Posterior cingulate gyrus (tissue), 11 donors: Measurements from ENCODE around the gene NFAT5.

ENCODE experiments used
- DNase-seq, 10 donors: peaks; one replicate each; pipeline versions ENCODE4 v3.0.0 to v3.0.0-alpha.2; 2020 to 2021; ENCODE audit warnings: mixed read lengths in 3 of 10
- intact Hi-C: fragments of 100-400 bp; cut with DNase I; formaldehyde crosslinking; loops from one replicate; pipeline ENCODE4 v1.15.1; 2023

NFAT5 gene

GRCh38 chr16:69593751-69594255 is 28.0 kb downstream of the NFAT5 start:
- intact Hi-C loops, result no loop called here
- DNase-seq, result no peak

- DNase-seq, result no peak
- intact Hi-C loops, result no loop called here
Measured at GRCh38 chr16:69595127-69596036, 29.6 kb downstream of the NFAT5 start.

- intact Hi-C loops, result no loop called here
- no peak for DNase-seq
Measured at GRCh38 chr16:69596801-69597200, 31.0 kb downstream of the NFAT5 start.

GRCh38 chr16:69598045-69598444 is 32.3 kb downstream of the NFAT5 start:
- DNase-seq, result no peak
- intact Hi-C loops, result no loop called here

DNA sequence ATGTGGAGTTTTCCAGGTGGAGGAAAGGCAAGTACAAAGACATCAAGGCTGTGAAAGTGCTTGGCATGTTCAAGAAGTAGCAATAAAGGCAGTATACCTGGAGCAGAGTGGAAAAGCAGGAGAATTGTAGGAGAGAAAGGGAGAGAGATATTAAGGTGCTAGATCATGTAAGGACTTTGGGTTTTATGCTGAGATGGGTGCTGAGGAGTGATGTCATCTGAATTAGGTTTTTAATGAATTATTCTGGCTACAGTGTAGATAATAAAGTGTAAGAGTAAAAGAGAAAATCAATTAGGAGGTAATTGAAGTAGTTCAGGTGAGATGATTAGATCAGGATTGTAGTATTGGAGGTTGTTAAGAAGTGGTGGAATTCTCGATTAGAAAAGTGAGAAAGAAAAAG is 34.0 kb downstream of the NFAT5 start:
- no peak for DNase-seq

DNA sequence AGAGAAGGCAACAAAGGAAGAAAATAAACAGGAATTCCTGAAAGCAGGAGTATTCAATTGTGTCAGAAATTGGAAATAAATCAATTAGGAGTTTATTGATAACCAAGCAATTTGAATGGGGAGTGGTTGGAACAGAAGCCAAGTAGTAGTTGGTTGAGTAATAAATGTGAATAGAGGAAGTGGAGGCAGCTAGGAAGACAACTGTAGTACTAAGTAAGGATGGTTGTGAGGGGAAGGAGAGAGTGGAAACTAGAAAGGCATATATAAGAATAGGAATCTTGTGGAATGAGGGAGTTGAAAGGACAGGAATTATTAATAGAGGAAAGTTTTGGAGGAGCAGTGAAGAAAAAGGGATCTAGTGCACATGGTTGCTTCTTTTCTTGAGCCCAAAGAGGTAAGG is 34.4 kb downstream of the NFAT5 start:
- DNase-seq, result no peak
- intact Hi-C loops, result no loop called here

More for the DNA sequence above, 34.0 kb downstream of the NFAT5 start:
- intact Hi-C loops, result no loop called here

GRCh38 chr16:69601250-69601649 is 35.5 kb downstream of the NFAT5 start:
- intact Hi-C loops, result no loop called here
- no peak for DNase-seq

- intact Hi-C loops, result no loop called here
- DNase-seq, result no peak
Measured at GRCh38 chr16:69606985-69607384, 41.2 kb downstream of the NFAT5 start.

DNA sequence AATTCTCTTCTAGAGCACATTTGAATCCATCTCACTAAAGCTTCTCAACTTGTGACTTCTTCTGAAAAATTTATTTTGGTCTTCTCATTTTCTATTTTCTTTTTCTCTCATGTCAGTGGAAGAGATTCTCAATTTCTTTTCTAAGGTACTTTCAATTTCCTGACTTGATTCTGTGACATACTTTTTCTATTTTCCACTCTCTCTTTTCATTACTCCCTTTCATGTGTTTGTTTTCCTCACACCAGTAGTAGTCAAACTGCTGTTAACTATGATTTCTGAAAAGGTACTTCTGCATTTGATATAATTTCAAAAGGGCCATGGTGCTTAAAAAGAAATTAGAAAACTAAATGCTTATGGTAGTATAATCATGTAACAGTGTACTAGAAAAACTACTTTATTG is 41.9 kb downstream of the NFAT5 start:
- no peak for DNase-seq
- intact Hi-C loops, result no loop called here

- intact Hi-C loops, result no loop called here
- DNase-seq, result no peak
Measured at GRCh38 chr16:69610356-69610755, 44.6 kb downstream of the NFAT5 start.

GRCh38 chr16:69611103-69611640 is 45.4 kb downstream of the NFAT5 start:
- DNase-seq, result no peak
- intact Hi-C loops, result no loop called here

DNA sequence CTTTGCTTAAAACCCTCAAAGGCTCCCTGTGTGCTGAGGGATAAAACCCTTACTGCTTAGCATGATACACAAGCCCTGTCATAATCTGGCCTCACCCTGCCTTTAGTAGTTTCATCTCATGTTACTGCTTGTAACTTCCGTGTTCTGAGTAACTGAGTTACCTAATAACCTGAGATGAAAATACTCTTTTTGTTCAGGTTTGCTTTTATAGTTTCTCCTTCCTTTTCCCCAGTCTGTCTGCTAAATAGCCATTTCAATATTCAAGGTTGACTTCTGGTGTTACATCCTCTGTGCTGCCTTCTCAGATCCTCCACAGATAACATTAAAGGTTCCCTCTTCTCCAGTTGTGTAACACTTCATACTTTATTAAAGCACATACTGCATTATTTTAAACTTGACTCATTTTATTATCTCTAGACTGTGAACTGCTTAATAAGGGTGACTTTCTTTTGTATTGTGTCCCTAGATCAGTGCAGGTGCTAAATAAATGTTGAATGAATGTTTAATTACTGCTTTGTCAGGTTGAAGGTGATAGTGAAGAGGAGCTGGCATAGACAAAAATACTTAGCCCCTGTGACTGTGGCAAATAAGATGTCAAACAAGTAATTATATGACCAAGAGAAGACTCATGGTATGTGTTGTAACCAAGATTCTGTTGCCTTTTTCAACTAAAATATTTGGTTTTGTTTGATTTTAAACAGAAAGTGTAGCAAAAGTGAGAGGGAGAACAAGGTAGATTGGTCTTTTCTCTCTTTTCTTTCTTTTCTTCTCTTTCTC is 47.8 kb downstream of the NFAT5 start:
- intact Hi-C loops, result no loop called here
- no peak for DNase-seq

DNA sequence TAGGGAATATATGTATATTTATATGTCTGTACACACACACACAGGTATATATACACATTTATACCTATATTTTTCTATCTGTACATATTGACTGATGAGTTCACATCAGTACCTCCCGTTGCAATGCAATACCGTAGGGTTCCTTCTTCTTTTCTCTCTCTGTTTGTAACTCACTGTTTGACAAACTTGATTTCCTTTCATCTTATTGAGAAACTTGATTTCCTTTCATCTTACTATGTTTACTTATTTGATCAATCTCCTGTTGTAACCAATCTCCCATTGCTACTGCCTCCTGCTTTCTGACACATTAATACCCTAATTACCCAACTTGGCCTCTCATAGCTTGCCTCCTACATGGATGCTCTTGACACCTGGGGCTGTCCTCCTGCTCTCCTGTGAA is 49.8 kb downstream of the NFAT5 start:
- intact Hi-C loops, result no loop called here
- DNase-seq, result no peak

GRCh38 chr16:69616082-69616481 is 50.3 kb downstream of the NFAT5 start:
- intact Hi-C loops, result no loop called here
- no peak for DNase-seq

DNA sequence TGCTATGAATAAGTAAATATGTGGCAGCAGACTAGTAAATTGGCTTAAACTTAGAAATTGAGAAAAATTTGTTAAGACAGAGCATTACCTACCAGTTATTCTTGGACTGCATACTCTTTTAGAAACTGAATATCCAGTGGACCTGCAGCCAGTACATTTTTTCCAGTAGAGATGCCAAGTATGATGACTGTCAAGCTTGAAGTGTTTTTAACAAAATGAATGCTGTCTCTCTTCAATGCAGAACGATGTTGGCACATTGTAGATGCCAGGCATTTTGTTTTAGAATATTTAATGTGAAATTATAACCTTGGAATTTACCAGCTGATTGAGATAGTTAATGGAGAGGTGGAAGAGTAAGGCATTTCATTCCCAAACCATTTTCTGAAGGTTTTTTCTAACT is 52.5 kb downstream of the NFAT5 start:
- no peak for DNase-seq
- intact Hi-C loops, result no loop called here

DNA sequence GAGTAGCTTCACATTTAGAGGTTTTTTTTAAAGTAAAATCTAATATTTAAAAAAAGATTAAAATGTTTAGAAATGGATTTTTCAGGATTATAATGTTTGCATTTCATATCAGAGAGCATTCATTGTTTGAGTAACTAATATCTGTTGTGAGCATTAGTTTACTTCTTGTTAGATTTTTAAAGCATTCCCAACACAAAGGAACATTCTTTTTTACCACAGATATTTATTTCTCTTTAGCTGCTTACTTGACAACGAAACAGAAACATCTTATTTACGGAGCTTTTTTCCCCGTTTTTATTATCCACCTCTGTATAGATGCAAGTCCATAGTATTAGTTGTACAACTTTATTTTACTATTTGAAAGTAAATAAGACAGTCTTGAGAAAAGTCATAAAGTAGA is 53.0 kb downstream of the NFAT5 start:
- intact Hi-C loops, result no loop called here
- no peak for DNase-seq

- intact Hi-C loops, result no loop called here
- DNase-seq, result no peak
Measured at GRCh38 chr16:69619514-69619913, 53.7 kb downstream of the NFAT5 start.

DNA sequence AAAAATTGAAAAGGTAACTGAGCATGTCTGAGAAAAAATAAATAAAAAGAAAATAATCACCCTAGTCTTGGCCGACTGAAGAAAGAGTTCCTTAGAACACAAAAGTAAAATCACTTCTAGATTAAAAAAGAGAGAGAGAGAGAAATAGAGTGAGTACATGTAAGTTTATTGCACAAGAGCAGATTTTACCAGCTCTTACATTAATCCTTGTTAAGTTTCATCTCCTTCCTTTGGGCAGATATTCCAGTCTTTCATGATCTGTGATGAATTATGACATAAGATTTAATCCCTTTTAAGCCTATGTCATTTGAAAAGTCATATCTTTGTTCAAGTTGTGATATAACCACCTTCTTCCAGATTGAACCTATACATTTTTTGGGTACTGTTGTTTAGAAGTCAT is 54.8 kb downstream of the NFAT5 start:
- intact Hi-C loops, result no loop called here
- no peak for DNase-seq

DNA sequence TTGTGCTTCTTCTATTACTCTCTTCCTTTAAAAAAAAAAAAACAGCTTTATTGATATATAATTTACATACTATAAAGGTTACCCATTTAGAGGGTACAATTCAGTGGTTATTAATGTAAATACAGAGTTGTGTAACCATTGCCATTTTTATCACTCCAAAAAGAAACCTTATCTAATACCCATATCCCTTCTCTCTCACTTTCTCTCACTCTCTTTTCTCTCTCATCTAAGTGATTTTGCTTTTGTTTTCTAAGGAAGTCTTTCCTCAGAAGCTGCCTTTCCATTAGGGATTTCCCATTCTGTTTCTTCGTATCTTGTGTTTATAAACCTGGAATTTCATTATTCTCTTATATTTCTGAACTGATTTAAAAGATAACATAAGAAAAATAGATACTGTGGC is 55.5 kb downstream of the NFAT5 start:
- intact Hi-C loops, result no loop called here

DNA sequence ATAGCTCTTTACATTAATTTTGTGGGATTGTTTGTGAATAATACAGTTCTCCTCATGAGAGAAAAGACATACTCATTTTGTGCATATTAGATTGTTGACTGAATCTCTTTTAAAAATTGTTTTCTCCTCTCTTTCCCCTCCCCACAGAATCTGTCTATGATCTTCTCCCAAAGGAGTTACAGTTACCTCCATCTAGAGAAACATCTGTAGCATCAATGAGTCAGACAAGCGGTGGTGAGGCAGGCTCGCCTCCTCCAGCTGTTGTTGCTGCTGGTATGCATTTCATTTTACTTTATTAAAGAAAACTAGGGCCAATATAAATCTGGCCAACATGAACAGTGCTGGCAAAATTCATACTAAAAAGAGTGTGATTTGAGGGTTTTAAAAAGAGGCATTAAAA is 60.5 kb downstream of the NFAT5 start:
- intact Hi-C loops, result no loop called here
- no peak for DNase-seq

More for the DNA sequence above, 55.5 kb downstream of the NFAT5 start:
- DNase-seq, result no peak

- no peak for DNase-seq
- intact Hi-C loops, result no loop called here
Measured at GRCh38 chr16:69632828-69633227, 67.1 kb downstream of the NFAT5 start.
